Measurements from ENCODE around the gene KIF26B.

Gene KIF26B

DNA sequence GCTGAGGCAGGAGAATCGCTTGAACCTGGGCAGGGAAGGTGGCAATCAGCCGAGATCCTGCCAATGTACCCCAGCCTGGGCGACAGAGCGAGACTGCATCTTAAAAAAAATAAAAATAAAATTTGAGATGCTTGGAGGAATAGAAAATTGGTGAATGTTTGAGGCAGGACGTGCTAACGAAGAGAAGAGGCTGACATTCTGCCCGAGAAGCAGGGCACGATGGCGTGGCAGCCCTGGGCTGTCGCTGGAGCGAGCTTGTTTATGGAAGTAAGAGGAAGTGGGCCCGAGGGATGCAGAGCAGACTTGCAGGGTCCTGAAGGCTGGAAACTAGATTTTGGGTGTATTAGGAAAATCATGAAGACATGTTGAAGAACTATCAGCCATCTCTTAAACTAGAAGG lies 92.6 kb downstream of the KIF26B start:
- H3K27ac ChIP-seq (ENCODE audit: low read depth, low read length) = no peak overlapping the region
- no peaks in the 10 kb centered on the region for H4K20me1 ChIP-seq (ENCODE audit: low read depth, low read length)
- H3K9me2 ChIP-seq (replicated peaks; ENCODE audit: insufficient read depth, low read length) = no peaks in the 10 kb centered on the region
- H3F3A ChIP-seq (ENCODE audit: insufficient read depth) = no peaks in the 10 kb centered on the region
- H3K9ac ChIP-seq (ENCODE audit: low read length) = no peak overlapping the region
- no peak overlapping the region for H3K4me2 ChIP-seq (ENCODE audit: low read depth, low read length, poor library complexity, severe bottlenecking)
- H3K9me3 ChIP-seq (ENCODE audit: insufficient read depth, low read length) = no peaks in the 10 kb centered on the region
- H3K79me2 ChIP-seq (ENCODE audit: insufficient read depth, low read length) = no peaks in the 10 kb centered on the region
- no peak overlapping the region for H2AFZ ChIP-seq (ENCODE audit: low read depth, low read length, severe bottlenecking)
- no peak for TF ChIP-seq EZH2phosphoT487 (conservative IDR thresholded peaks at IDR 0.05; ENCODE audit: low read length)
- TF ChIP-seq, protein P1, sequence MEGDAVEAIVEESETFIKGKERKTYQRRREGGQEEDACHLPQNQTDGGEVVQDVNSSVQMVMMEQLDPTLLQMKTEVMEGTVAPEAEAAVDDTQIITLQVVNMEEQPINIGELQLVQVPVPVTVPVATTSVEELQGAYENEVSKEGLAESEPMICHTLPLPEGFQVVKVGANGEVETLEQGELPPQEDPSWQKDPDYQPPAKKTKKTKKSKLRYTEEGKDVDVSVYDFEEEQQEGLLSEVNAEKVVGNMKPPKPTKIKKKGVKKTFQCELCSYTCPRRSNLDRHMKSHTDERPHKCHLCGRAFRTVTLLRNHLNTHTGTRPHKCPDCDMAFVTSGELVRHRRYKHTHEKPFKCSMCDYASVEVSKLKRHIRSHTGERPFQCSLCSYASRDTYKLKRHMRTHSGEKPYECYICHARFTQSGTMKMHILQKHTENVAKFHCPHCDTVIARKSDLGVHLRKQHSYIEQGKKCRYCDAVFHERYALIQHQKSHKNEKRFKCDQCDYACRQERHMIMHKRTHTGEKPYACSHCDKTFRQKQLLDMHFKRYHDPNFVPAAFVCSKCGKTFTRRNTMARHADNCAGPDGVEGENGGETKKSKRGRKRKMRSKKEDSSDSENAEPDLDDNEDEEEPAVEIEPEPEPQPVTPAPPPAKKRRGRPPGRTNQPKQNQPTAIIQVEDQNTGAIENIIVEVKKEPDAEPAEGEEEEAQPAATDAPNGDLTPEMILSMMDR (IDR thresholded peaks at IDR 0.05; ENCODE audit: insufficient read depth, low read length, poor library complexity, severe bottlenecking) = no peak
- peaks cover 3% of the 10 kb centered on the region; the same call in 1 of the 2 replicates for H3K27me3 ChIP-seq (ENCODE audit: low read length)
- H3K36me3 ChIP-seq (ENCODE audit: low read length) = no peaks in the 10 kb centered on the region
- no peak overlapping the region for H3K4me3 ChIP-seq (ENCODE audit: insufficient read depth, low read length, poor library complexity, severe bottlenecking)

DNA sequence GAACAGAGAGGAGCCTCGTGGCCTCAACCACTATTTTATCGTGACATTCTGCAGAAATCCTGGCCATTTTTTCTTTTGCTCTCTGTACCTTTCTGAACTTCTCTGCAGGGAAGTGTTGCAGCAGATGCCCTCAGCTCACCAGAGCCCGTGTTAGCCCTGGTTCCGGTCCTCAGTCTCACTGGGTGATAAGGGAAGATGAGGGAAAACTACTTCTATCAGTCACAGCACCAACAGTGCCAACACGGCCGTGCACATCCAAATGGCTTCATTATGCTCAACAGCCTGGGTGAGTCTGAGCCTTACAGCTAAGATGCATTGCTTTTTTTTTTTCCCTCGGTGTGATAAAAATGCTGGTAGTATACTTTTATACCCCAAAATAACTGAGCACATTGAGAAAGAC lies 93.0 kb downstream of the KIF26B start:
- Histone ChIP-seq H3F3A (ENCODE audit: insufficient read depth) (no peaks in the 10 kb centered on the region), H2AFZ (ENCODE audit: low read depth, low read length, severe bottlenecking) (no peak overlapping the region), H3K27ac (ENCODE audit: low read depth, low read length) (no peak overlapping the region), H3K4me2 (ENCODE audit: low read depth, low read length, poor library complexity, severe bottlenecking) (no peak overlapping the region), H3K9me3 (ENCODE audit: insufficient read depth, low read length) (no peaks in the 10 kb centered on the region), H3K9me2 (replicated peaks; ENCODE audit: insufficient read depth, low read length) (no peaks in the 10 kb centered on the region), H3K4me3 (ENCODE audit: insufficient read depth, low read length, poor library complexity, severe bottlenecking) (no peak overlapping the region), H3K27me3 (ENCODE audit: low read length) (peaks cover 3% of the 10 kb centered on the region; the same call in 1 of the 2 replicates), H4K20me1 (ENCODE audit: low read depth, low read length) (no peaks in the 10 kb centered on the region), H3K9ac (ENCODE audit: low read length) (no peak overlapping the region), H3K79me2 (ENCODE audit: insufficient read depth, low read length) (no peaks in the 10 kb centered on the region), H3K36me3 (ENCODE audit: low read length) (no peaks in the 10 kb centered on the region)
- no peak for TF ChIP-seq EZH2phosphoT487 (conservative IDR thresholded peaks at IDR 0.05; ENCODE audit: low read length)
- TF ChIP-seq, protein P1 (IDR thresholded peaks at IDR 0.05; ENCODE audit: insufficient read depth, low read length, poor library complexity, severe bottlenecking) = no peak

GRCh38 chr1:245248231-245248731 lies 93.5 kb downstream of the KIF26B start:
- Histone ChIP-seq H3K27ac (ENCODE audit: low read depth, low read length) (no peak overlapping the region), H4K20me1 (ENCODE audit: low read depth, low read length) (no peaks in the 10 kb centered on the region), H3K79me2 (ENCODE audit: insufficient read depth, low read length) (no peaks in the 10 kb centered on the region), H3F3A (ENCODE audit: insufficient read depth) (no peaks in the 10 kb centered on the region), H2AFZ (ENCODE audit: low read depth, low read length, severe bottlenecking) (no peak overlapping the region), H3K36me3 (ENCODE audit: low read length) (no peaks in the 10 kb centered on the region), H3K9ac (ENCODE audit: low read length) (no peak overlapping the region), H3K9me3 (ENCODE audit: insufficient read depth, low read length) (no peaks in the 10 kb centered on the region), H3K9me2 (replicated peaks; ENCODE audit: insufficient read depth, low read length) (no peaks in the 10 kb centered on the region), H3K4me3 (ENCODE audit: insufficient read depth, low read length, poor library complexity, severe bottlenecking) (no peak overlapping the region), H3K4me2 (ENCODE audit: low read depth, low read length, poor library complexity, severe bottlenecking) (no peak overlapping the region), H3K27me3 (ENCODE audit: low read length) (peaks cover 3% of the 10 kb centered on the region; the same call in 1 of the 2 replicates)
- no peak for TF ChIP-seq EZH2phosphoT487 (conservative IDR thresholded peaks at IDR 0.05; ENCODE audit: low read length)
- TF ChIP-seq, protein P1 (IDR thresholded peaks at IDR 0.05; ENCODE audit: insufficient read depth, low read length, poor library complexity, severe bottlenecking) = no peak

Measured in SU-DHL-6 (cell line).